Limb (tissue), 2 donors: ENCODE measurements around the gene FSCB.
"Not testable (repeated sequence)": the region's sequence is repeated elsewhere in the genome, so short reads cannot be mapped to it uniquely, and the experiment has no call there.

ENCODE experiments used
- DNase-seq, 2 donors: peaks; one replicate each; pipeline ENCODE4 v3.0.0-alpha.2; 2016; ENCODE audit errors: extremely low spot score in 2 of 2

FSCB gene

GRCh38 chr14:44507183-44507582 is at the start of gene FSCB:
Gene FSCB, minus strand, starts transcription at chr14:44507283. Its CDS starts 296 bp downstream, at chr14:44506987.
- DNase-seq: no peak

- DNase-seq: no peak
Observed at GRCh38 chr14:44531658-44532057, 24.6 kb upstream of the FSCB start.

- DNase-seq: no peak
Observed at GRCh38 chr14:44530475-44530874, 23.4 kb upstream of the FSCB start.

- DNase-seq: no peak
Observed at GRCh38 chr14:44529026-44529425, 21.9 kb upstream of the FSCB start.

GRCh38 chr14:44528180-44528579 is 21.1 kb upstream of the FSCB start:
- DNase-seq: no peak

- no peak for DNase-seq
Observed at GRCh38 chr14:44525237-44525636, 18.2 kb upstream of the FSCB start.

- DNase-seq: not testable (repeated sequence)
Observed at GRCh38 chr14:44515668-44516067, 8.6 kb upstream of the FSCB start.

- DNase-seq: no peak
Observed at GRCh38 chr14:44508834-44509233, 1.8 kb upstream of the FSCB start.

- DNase-seq: no peak
Observed at GRCh38 chr14:44505588-44505987, 1.5 kb downstream of the FSCB start.

GRCh38 chr14:44497148-44497547 is 9.9 kb downstream of the FSCB start:
- DNase-seq: no peak

GRCh38 chr14:44494137-44494536 is 12.9 kb downstream of the FSCB start:
- DNase-seq: no peak

- DNase-seq: no peak
Observed at GRCh38 chr14:44490966-44491365, 16.1 kb downstream of the FSCB start.

- no peak for DNase-seq
Observed at GRCh38 chr14:44477953-44478352, 29.1 kb downstream of the FSCB start.

GRCh38 chr14:44468771-44469170 is 38.3 kb downstream of the FSCB start:
- no peak for DNase-seq

GRCh38 chr14:44463356-44464004 is 43.6 kb downstream of the FSCB start:
- DNase-seq: peak; percentile 13 to 29

- no peak for DNase-seq
Observed at GRCh38 chr14:44462381-44462780, 44.7 kb downstream of the FSCB start.

GRCh38 chr14:44461811-44462210 is 45.3 kb downstream of the FSCB start:
- no peak for DNase-seq
